Activated CD4-positive, alpha-beta T cell treated with anti-CD3 and anti-CD28 coated beads, Interleukin-2, amount 50 U/mL, for 16 hours (primary cell): ENCODE data around the gene PROCR.
"Not testable (repeated sequence)": the region's sequence is repeated elsewhere in the genome, so short reads cannot be mapped to it uniquely, and the experiment has no call there.

Experiments used
- DNase-seq: peaks from one replicate; pipeline ENCODE4 v3.0.0-alpha.2; 2020

PROCR gene

DNA sequence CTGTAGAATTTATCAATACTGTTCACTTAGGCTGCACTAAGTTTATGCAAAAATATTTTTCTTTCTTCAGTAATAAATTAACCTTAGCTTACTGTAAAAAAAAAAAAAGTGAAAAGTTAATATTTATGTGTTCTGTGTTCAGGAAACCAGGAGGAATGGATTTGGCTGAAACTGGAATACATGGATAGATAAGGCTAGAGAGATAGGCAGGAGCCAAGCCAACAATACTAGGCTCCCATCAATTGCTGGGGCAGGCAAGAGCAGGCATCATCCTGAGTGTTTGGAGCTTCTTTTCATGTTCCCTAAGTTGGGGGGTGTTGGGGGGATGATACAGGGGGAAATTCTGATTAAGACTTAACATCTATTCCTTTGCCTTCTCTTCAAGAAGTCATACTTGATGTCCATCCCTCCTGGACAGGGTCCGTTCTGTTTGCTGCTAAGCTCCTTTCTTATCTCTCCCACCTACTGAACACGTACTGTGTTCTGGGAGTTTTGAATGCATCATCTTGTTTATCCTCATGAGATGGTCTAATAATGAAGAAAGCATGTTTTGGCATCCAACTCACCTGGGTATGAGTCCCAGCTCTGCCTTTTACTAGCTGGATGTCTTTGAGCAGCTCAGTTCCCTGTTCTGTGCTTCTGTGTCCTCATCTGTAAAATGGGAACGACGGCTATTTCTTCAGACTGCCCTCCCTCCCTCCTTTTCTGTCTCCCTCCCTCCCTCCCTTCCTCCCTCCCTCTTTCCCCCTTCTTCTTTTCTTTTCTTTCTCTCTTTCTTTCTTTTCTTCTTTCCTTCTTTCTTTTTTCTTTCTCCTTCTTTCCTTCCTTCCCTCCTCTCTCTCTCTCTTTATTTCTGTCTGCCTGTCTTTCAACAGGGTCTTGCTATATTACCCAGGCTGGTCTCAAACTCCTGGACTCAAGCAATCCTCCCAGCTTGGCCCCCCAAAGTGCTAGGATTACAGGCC is 6.4 kb upstream of the PROCR start:
- DNase-seq: no peak

- DNase-seq: no peak
Measured at GRCh38 chr20:35166242-35166830, 5.5 kb upstream of the PROCR start.

- no peak for DNase-seq
Measured at GRCh38 chr20:35167787-35168186, 4.1 kb upstream of the PROCR start.

DNA sequence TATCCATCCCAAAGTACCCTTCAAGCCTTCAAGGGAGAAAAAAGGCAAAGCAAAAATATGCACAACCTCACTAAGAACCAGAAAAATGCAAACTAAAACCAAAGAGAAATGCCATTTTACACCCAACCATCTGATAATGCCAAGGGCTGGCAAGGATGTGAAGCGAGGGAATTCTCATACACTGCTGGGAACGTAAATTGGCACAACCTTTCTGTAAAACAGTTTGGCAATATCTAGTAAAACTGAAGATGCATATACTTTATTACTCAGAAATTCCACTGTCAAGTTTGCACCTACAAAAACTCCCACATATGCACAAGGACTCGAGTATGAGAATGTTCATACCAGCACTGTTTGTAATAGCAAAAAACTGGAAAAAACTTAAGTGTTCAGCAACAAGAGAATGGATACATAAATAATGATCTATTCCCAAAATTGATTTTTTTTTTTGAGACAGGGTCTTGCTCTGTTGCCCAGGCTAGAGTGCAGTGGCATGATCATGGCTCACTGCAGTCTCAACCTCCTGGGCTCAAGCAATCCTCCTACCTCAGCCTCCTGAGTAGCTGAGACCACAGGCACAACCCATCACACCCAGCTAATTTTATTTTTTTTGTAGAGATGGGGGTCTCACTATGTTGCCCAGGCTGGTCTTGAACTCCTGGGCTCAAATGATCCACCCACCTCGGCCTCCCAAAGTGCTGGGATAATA is 3.0 kb upstream of the PROCR start:
- DNase-seq: not testable (repeated sequence)

- DNase-seq: no peak
Measured at GRCh38 chr20:35171438-35171752, 477 bp upstream of the PROCR start.

GRCh38 chr20:35172434-35172806 is 548 bp downstream of the PROCR start:
- no peak for DNase-seq

GRCh38 chr20:35173576-35174192 is 1.8 kb downstream of the PROCR start:
- no peak for DNase-seq

GRCh38 chr20:35174458-35175216 is 2.8 kb downstream of the PROCR start:
- DNase-seq: no peak

DNA sequence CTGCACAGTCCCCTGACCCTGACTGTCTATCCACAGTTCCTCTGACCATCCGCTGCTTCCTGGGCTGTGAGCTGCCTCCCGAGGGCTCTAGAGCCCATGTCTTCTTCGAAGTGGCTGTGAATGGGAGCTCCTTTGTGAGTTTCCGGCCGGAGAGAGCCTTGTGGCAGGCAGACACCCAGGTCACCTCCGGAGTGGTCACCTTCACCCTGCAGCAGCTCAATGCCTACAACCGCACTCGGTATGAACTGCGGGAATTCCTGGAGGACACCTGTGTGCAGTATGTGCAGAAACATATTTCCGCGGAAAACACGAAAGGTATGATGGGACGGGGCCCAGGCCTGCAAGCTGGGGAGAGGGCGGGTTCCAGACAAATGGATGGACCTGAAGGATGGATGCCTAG is 4.3 kb downstream of the PROCR start:
- no peak for DNase-seq

DNA sequence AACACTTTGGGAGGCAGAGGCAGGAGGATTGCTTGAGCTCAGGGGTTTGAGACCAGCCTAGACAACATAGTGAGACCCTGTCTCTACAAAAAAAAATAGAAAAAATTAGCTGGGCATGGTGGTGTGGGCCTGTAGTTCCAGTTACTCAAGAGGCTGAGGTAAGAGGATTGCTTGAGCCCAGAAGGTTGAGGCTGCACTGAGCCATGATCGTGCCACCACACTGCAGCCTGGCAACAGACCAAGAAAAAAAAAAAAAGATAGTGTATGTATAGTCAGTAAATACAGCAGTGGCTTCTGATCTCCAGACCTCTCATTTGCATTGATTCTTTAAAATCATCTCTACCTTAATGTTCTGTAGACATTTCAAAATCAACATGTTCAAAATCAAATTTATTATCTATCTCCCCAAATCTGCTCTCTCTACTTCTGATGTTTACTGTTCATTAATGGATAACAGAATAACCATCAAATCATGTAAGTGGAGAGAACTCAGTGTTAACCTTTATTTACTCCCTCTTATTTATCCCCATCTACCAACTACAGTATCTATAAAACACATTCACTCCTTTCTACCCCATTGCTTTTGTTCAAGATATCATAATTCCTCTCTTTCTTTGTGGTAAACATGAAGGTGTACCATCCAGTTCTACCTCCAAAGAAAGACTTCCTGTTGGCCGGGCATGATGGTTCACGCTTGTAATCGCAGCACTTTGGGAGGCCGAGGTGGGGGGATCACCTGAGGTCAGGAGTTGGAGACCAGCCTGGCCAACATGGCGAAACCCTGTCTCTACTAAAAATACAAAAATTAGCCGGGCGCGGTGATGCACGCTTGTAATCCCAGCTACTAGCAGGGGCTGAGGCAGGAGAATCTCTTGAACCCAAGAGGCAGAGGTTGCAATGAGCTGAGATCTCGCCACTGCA is 7.7 kb downstream of the PROCR start:
- DNase-seq: no peak

DNA sequence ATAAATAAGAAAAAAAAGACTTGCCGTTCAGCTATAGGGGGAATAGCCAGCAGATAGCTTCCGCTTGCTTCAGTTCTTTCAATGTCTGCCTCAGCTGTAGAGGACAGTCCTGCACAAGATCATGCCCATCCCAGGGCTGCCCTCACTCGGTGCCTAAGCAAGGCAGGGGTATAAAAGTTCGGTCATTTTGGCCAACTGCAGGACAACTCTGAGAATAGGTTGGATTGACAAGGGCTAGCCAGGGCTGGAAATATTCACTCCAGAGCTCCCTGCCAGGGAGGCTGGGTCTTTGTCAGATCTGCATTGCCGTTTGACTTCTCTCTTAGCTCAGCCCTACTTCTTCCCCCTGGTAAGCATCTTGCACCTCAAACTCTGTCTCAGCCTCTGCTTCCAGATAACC is 8.4 kb downstream of the PROCR start:
- no peak for DNase-seq

DNA sequence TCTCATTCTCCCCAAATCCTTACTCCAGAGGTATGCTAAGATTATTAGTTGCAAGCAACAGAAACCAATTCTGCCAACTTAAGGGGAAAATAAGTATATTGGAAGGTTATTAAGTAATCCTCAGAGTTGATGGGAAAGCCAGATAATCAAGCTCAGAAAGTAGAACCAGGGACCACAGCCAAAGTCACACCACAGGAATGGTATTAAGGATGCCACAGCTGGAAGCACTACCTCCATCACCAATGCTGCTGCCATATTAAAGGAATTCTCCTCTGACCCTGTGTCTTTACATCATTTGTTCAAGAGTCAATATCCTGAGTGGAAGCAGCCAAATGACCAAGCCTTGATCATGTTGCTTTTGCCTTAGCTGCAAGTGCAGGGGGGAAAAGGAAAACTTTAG is 9.9 kb downstream of the PROCR start:
- DNase-seq: no peak

GRCh38 chr20:35186691-35187289 is 14.9 kb downstream of the PROCR start:
- not testable (repeated sequence) for DNase-seq

DNA sequence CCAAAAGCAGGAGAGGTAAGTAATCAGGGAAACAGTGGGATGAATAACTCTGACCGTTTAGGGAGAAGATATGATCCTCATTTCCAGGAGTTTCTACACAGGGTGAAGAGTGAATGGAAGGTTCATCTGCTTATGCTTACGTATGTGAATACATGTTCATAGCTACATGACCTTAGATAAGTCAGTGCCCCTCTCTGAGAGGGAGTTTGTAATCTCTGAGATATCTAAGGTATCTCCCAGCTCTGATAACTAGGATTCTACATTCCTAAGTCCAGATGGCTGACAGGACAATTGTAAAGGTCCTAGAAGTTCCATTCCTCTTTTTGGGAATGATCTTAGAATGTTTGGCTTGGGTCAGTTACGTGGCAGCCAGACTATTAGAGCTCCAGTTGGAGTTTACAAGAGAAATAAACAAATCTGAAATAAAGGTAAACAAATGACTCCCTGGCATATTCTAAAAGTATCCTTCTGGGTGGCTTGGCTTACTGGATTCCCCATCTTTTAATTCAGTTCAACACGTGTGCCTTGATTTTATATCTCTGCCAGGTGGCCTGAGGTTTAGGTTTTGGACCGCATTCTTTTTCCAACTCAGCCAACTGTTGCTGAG is 15.8 kb downstream of the PROCR start:
- no peak for DNase-seq

DNA sequence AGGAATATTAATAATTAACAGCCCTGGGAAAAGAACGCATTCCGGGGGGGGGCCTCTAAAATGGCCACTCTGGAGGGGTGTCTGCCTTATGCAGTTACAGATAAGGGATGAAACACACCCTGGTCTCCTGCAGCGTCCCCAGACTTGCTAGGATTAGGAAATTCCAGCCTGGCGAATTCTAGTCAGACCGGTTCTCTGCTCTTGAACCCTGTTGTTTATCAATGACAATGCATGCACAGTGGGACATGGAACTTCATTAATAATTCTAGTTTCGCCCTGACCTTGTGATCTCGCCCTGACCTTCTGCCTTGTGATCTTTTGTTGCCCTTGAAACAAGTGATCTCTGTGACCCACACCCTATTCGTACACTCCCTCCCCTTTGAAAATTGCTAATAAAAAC is 17.4 kb downstream of the PROCR start:
- DNase-seq: not testable (repeated sequence)

DNA sequence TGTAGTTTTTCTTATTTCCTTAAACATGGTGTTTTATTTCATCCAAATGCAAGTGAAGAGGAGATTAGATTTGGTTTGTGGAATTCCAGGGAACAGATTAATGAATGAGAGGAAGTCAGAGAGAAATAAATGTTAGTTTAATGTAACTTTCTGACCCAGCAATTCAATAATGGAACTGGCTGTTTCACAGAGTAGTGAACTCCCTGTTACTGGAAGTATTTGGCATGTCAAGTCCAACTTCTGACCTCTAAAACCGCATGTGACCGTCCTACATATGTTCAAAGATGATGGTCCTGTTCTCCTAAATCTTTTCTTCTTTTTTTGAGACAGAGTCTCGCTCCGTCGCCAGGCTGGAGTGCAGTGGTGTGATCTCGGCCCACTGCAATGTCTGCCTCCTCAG is 18.7 kb downstream of the PROCR start:
- no peak for DNase-seq

- no peak for DNase-seq
Measured at GRCh38 chr20:35191419-35192117, 19.7 kb downstream of the PROCR start.

GRCh38 chr20:35192118-35192872 is 20.4 kb downstream of the PROCR start:
- DNase-seq: no peak
